Stimulated activated CD4-positive, alpha-beta T cell treated with anti-CD3 and anti-CD28 coated beads, Interleukin-4, amount 100 ng/mL, for 4 hours (primary cell): ENCODE results near the gene OXTR.

ENCODE experiments used
- DNase-seq, 2 experiments: peaks; one replicate each; pipeline ENCODE4 v3.0.0-alpha.2; 2020

OXTR gene

DNA sequence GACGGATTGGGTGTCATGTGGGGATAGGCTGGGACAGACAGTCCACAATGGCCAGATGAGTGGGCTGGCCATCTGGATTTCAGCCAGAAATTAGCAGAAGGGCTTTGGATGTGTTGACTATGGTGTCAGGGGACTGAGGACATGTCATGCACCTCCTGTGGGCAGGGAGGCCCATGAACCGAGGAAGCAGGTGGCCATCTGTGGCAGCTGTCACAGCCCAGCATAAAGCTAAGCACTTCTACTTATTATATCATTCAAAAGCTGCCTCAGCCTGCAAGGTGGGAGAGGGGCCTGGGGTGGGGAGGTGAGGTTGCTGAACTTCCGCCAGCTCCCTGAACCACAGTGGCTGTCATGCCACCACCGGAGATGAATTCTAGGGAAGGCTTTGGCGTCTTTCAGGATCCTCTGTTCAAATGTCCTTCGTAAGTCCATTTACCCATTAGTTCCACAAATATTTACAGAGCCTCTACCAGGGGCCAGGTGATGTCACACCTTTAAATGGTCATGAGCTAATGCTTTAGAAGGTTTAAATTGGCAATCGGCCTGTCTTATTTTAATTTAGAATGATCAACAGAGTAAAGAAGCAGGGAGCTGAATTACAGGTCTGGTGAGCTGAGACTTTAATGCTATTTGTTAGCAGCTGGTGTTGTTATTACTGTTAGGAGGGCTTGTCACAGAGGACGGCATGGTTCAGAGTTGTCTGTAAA is 59.5 kb downstream of the OXTR start:
- DNase-seq = no peak

- no peak for DNase-seq
These were observed 60.1 kb downstream of the OXTR start for GRCh38 chr3:8709287-8709686.

DNA sequence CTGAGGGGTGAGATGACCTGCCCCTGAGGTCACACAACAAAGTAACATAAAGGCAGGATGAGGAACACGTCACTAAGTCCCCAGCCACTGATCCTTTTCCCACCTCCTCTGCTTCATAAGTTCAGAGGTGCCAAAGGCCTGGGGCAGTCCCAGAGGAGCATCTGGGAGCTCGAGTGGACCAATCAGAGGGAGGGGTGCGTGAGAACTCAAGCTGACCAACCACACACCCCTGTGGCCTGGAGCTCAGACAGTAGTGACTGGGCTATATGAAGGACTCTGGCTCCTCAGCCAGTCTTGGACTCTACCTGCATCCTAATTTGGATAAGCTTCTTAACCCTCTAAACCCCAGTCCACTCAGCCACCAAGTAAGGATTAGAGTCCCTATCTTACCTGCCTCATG is 63.8 kb downstream of the OXTR start:
- no peak for DNase-seq

DNA sequence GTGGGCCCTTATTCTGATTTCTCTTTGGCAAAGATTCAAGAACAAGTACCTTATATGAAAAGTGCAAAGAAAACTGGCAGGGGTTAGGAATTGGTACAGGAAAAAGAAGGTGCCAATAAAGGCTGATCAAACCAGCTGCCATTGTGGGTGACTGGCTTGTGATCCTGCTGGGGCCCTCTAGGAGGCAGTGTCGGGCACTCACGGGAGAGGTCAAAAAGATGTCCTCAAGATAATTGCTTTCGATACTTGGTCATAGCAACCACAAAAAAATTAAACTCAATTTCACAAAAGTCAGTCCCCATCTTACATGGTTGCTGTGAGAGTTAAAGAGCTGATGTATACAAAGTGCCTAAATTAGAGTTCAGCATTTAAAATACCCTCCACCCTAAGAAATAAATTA is 66.9 kb downstream of the OXTR start:
- no peak for DNase-seq
